Gastrocnemius medialis (tissue), 4 donors: ENCODE data around the gene HAUS7. TPM values are rescaled to one million over a fixed set of nuclear protein-coding genes. Genes with fewer than 3 reads are reported as not detected.
A peak's percentile ranks its signal among the peaks of the same experiment; 100 is the strongest.
"Not testable (repeated sequence)": the region's sequence is repeated elsewhere in the genome, so short reads cannot be mapped to it uniquely, and the experiment has no call there.

ENCODE experiments used
- ATAC-seq, 2 donors: fragments of 150-250 bp; one replicate each; pipeline ENCODE4 v1.9.1; 2016
- DNase-seq, 2 donors: peaks; one replicate each; pipeline ENCODE4 v3.0.0-alpha.2; 2019
- H3K27ac ChIP-seq, 4 donors: fragments of 200-600 bp; sonication (generic); 1 replicate in 1 of 4; 2 replicates in 3 of 4; pipeline ENCODE4 v1.5.1; 2016 to 2018; ENCODE audit warnings: mild to moderate bottlenecking in 2 of 4, moderate library complexity in 1 of 4
- H3K27me3 ChIP-seq, 3 donors: fragments of 200-600 bp; sonication (generic) in 2 of 3; 1 replicate in 1 of 3; 2 replicates in 2 of 3; pipeline versions ENCODE4 v1.5.1 to v1.6.0; 2016 to 2019; ENCODE audit warnings: mild to moderate bottlenecking in 1 of 3, moderate library complexity in 1 of 3
- H3K36me3 ChIP-seq, 2 donors: fragments of 200-600 bp; sonication (generic) in 1 of 2; one replicate each; pipeline ENCODE4 v1.5.1; 2017 to 2018
- H3K4me1 ChIP-seq, 2 donors: fragments of 200-600 bp; sonication (generic) in 1 of 2; one replicate each; pipeline ENCODE4 v1.5.1; 2016 to 2017; ENCODE audit warnings: mild to moderate bottlenecking in 2 of 2
- H3K4me3 ChIP-seq, 4 donors: fragments of 200-600 bp; sonication (generic) in 3 of 4; 1 replicate in 1 of 4; 2 replicates in 3 of 4; pipeline ENCODE4 v1.5.1; 2016 to 2019; ENCODE audit warnings: mild to moderate bottlenecking in 2 of 4
- H3K9me3 ChIP-seq, 3 donors: fragments of 200-600 bp; sonication (generic) in 2 of 3; 1 replicate in 1 of 3; 2 replicates in 2 of 3; pipeline ENCODE4 v1.5.1; 2016 to 2019
- POLR2A ChIP-seq, 2 donors: fragments of 450-650 bp; IDR thresholded peaks; one replicate each; pipeline ENCODE4 v1.6.1; 2017; ENCODE audit warnings: antibody characterized with exemption in 2 of 2, mild to moderate bottlenecking in 2 of 2, moderate library complexity in 2 of 2
- in situ Hi-C, 4 donors: fragments of 200-750 bp; cut with MboI; loops; one replicate each; pipeline versions ENCODE4 v1.15.0 to v1.8.0; 2017; ENCODE audit warnings: low sequenced_read_pairs in 4 of 4
- intact Hi-C: fragments of 100-400 bp; cut with DNase I; formaldehyde crosslinking; loops from one replicate; pipeline ENCODE4 v1.15.1; 2023; ENCODE audit warnings: low total_unique reads
- total RNA-seq, 4 donors: library from RNA; depleted of rRNA; stranded (reverse); fragments of >200 nt; gene quantifications; one replicate each; pipeline versions ENCODE4 v1.1.0 to v1.2.3, GENCODE V29; 2016
- TF ChIP-seq, protein P1 (sequence below), 5 experiments: fragments of 450-650 bp in 3 of 5; fragments of 200-600 bp in 2 of 5; sonication (generic) in 2 of 5; IDR thresholded peaks in 4 of 5; conservative IDR thresholded peaks in 1 of 5; 1 replicate in 4 of 5; 2 replicates in 1 of 5; pipeline ENCODE4 v1.5.1; 2016 to 2019; ENCODE audit warnings: antibody characterized with exemption in 5 of 5, mild to moderate bottlenecking in 3 of 5, moderate library complexity in 3 of 5

HAUS7 gene
- total RNA-seq, 4 donors from 2014 or later = 10.6 to 19.8 (median 13.2) TPM

DNA sequence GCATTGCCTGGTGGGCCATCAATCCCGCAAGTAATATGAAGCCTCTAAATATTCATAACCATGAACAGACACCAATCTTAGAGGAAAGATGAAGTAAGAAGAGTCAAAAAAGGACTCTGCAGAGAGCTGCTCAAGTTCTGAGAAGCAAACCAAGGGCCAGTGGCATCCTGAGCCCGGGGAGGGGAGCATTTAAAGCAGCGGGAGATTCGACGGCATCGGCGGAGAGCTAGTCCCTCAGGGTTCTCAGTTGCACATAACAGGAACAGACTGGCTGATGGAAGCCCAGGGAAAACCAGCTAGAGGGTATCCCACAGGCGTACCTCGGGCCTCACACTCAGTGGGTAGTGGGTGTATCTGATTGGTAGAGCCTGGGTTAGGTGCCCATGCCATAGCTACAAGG is 64.4 kb downstream of the HAUS7 start:
- Histone ChIP-seq H3K27ac (no peak overlapping the region), H3K36me3 (no peaks in the 10 kb centered on the region), H3K4me3 (no peak overlapping the region), H3K9me3 (no peaks in the 10 kb centered on the region), H3K4me1 (no peaks in the 10 kb centered on the region), H3K27me3 (no peaks in the 10 kb centered on the region)
- ATAC-seq = no peak
- in situ Hi-C loops (no loop called here), intact Hi-C loops (no loop called here)
- no peak for TF ChIP-seq POLR2A (IDR thresholded peaks at IDR 0.05)
- TF ChIP-seq, protein P1, sequence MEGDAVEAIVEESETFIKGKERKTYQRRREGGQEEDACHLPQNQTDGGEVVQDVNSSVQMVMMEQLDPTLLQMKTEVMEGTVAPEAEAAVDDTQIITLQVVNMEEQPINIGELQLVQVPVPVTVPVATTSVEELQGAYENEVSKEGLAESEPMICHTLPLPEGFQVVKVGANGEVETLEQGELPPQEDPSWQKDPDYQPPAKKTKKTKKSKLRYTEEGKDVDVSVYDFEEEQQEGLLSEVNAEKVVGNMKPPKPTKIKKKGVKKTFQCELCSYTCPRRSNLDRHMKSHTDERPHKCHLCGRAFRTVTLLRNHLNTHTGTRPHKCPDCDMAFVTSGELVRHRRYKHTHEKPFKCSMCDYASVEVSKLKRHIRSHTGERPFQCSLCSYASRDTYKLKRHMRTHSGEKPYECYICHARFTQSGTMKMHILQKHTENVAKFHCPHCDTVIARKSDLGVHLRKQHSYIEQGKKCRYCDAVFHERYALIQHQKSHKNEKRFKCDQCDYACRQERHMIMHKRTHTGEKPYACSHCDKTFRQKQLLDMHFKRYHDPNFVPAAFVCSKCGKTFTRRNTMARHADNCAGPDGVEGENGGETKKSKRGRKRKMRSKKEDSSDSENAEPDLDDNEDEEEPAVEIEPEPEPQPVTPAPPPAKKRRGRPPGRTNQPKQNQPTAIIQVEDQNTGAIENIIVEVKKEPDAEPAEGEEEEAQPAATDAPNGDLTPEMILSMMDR (IDR thresholded peaks at IDR 0.05 in 4 of 5, conservative IDR thresholded peaks at IDR 0.05 in 1 of 5) = no peak
- DNase-seq = no peak

DNA sequence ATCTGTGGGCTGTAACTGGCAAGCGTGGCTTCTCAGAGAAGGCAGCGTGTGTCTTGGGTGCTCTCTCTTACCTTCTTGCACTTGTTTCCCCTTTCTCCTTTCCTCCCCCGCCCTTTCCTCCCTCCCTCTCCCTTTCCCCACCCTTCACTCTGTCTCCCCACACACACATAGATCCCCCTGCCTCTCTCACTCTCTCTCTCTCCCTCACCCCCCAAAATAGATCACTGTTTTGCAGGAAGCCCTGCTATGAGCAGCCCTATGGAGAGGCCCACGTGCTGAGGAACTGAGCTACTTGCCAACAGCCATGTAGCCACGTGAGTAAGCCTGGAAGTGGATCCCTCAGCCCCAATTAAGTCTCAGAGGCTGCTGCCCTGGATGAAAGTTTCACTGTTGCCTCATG is 65.0 kb downstream of the HAUS7 start:
- H3K4me3 ChIP-seq = no peak overlapping the region
- no peaks in the 10 kb centered on the region for H3K27me3 ChIP-seq
- H3K36me3 ChIP-seq = no peaks in the 10 kb centered on the region
- H3K4me1 ChIP-seq = no peaks in the 10 kb centered on the region
- intact Hi-C loops = no loop called here
- DNase-seq = no peak
- ATAC-seq = no peak
- in situ Hi-C loops = no loop called here
- no peaks in the 10 kb centered on the region for H3K9me3 ChIP-seq
- no peak for TF ChIP-seq POLR2A (IDR thresholded peaks at IDR 0.05)
- TF ChIP-seq, protein P1 (IDR thresholded peaks at IDR 0.05 in 4 of 5, conservative IDR thresholded peaks at IDR 0.05 in 1 of 5) = no peak
- no peak overlapping the region for H3K27ac ChIP-seq

DNA sequence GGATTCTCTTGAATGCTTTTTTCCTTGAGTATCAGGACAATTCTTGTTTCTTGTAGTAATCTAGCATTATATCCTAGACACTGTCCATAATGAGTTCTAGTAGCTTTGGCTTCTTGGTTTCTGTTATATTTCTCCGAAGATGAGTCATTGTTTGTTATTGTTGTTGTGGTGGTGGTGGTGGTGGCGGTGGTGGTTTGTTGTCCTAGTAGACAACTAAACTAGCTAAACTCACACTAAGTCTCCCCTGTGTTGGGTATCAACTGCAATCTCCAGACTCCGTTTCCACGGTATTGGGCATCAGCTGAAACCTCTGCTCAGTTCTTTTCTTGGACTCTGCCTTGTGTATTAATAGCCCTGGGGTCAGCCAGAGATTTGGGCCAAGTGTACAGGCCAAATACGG is 66.0 kb downstream of the HAUS7 start:
- DNase-seq, H3K4me3 ChIP-seq, H3K36me3 ChIP-seq, H3K9me3 ChIP-seq, H3K27me3 ChIP-seq, ATAC-seq, in situ Hi-C loops, intact Hi-C loops, H3K4me1 ChIP-seq, H3K27ac ChIP-seq: not testable (repeated sequence)

DNA sequence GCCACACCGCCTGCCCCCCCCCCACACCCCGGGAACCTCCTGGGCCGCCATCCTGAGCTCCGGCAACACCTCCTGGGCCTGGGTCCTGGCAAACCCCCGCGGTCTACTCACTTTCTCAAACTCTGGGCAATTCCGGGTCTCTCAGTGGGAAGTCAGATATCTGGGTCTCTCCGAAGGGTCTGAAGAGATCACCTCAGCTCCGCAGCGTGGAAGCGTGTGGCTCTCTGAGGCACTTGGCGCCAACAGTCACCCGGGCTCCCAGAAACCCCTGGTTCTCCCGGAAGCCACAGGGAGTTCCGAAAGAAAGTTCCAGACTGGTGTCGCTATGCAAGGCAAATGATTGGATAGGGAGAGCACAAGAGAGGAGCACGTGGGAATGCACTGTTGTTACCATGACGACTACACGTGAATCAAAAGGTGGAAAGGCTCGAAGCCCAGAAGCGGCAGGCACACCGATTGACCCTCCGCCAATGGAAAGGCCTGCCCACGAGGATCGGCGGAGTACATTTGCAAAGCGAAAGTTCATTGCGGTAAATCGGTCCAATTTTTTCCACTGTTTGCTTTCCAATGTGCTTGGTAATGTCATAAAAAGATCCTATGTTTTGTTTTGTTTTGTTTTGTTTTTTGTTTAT is 69.1 kb downstream of the HAUS7 start, which contains the start of gene PNMA6E:
TSS of gene PNMA6E (minus strand) at position 218 of the 632 bp plus-strand sequence. CDS start 2,501 bp downstream, outside the sequence.
- no peak for DNase-seq
- no peak for ATAC-seq
- no peak within 1 kb of the TSS for H3K27ac ChIP-seq
- no peaks in the 10 kb centered on the region for H3K9me3 ChIP-seq
- H3K4me1 ChIP-seq = no peaks in the 10 kb centered on the region
- H3K4me3 ChIP-seq = no peak within 1 kb of the TSS
- intact Hi-C loops (no loop called here), in situ Hi-C loops (no loop called here)
- no peaks in the 10 kb centered on the region for H3K27me3 ChIP-seq
- H3K36me3 ChIP-seq = no peaks in the 10 kb centered on the region
- TF ChIP-seq, protein P1 (IDR thresholded peaks at IDR 0.05 in 4 of 5, conservative IDR thresholded peaks at IDR 0.05 in 1 of 5) = no peak
- TF ChIP-seq POLR2A (IDR thresholded peaks at IDR 0.05) = no peak

DNA sequence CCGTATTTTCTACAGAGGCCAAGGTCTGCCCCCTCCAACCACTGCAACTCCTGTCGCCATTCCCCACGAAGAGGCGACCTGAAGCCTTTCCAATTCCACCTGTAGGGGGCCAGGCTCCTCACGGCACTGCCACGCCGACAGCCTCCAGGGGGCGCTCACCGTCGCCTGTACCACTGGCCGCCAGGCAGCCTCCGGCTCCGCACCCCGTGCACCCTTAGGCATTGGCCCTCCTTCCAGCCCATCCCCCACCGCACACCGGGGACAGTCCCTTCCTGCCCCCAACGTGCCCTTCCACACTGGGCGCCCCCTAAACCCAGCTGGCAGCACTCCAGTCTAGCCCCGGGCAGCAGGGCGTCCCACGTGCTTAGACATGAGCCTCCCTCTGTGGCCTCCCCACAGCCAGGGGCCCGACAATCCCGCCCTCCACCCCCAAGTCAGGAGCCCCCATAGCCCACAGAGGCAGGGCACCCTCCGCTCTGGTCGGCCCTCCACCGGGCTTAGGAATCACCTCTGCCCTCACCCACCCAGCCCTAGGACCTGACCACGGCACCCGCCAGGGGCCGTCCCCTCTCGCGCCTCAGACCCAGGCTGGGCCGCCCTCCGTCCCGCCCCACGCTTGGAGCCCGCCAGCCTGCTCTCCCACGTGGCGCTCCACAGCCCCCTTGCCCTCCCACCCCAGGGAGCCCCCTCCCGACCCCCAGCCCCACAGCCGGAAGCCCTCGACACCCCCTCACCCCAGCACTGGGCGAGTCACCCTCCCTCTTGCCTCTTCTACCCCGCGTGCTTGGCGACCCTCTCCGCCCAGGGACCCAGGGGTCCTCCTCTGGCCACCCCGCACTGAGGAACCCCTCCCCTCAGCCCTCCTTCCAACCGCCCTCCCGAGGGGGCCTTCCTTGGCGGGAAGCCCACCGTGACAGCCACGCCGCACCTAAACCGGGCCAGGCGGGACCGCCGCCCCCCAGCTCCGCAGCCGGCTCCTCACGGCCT is 69.9 kb downstream of the HAUS7 start:
- no peaks in the 10 kb centered on the region for H3K9me3 ChIP-seq
- ATAC-seq = no peak
- H3K4me1 ChIP-seq = no peaks in the 10 kb centered on the region
- H3K27ac ChIP-seq = no peak overlapping the region
- no peak for DNase-seq
- H3K4me3 ChIP-seq = no peak overlapping the region
- TF ChIP-seq, protein P1 (IDR thresholded peaks at IDR 0.05 in 4 of 5, conservative IDR thresholded peaks at IDR 0.05 in 1 of 5) = peak; percentile 9 to 50 (median 40)
- TF ChIP-seq POLR2A (IDR thresholded peaks at IDR 0.05) = no peak
- in situ Hi-C loops = no loop called here
- intact Hi-C loops = no loop called here
- no peaks in the 10 kb centered on the region for H3K36me3 ChIP-seq
- no peaks in the 10 kb centered on the region for H3K27me3 ChIP-seq
